Cardiac septum (tissue), 1 donor: Measurements from ENCODE around the gene PTRH1. TPM values are rescaled to one million over a fixed set of nuclear protein-coding genes. Genes with fewer than 3 reads are reported as not detected.

ENCODE experiments used
- DNase-seq: peaks from one replicate; pipeline ENCODE4 v3.0.0-alpha.2; 2020; ENCODE audit warnings: low spot score
- intact Hi-C: fragments of 100-400 bp; cut with DNase I; formaldehyde crosslinking; loops from one replicate; pipeline ENCODE4 v1.14.0; 2022
- total RNA-seq: library from RNA; stranded (reverse); fragmentation: NEBNext Ultra II Directional; extraction: Animal tissue kit (Norgen Biotek cat#: 25700); gene quantifications from one replicate; pipeline ENCODE4 v1.2.1, GENCODE V29; 2021
- donor health status: DM: no; HTN: no; CAD: no.

PTRH1 gene
- total RNA-seq, 1 donor from 2014 or later = 13.4 TPM

DNA sequence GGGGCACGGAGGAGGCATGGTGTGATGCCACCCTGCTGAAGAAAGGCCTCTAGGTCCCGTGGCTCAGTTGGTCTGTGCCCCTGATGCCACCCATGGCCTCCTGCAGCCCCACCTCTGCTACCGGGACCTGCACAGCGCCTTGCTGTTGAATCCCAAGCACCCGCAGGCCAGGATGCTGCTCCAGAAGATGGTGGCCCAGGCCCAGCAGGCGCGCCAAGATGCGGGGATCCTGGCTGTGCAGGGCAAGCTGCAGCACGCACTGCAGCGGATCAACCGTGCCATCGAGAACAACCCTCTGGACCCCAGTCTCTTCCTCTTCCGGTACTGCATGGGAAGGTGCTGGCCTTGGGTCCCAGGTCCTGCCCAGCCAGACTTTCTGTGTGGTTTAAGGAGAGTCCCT is 7.5 kb upstream of the PTRH1 start:
- DNase-seq = no peak
- intact Hi-C loops = no loop called here

DNA sequence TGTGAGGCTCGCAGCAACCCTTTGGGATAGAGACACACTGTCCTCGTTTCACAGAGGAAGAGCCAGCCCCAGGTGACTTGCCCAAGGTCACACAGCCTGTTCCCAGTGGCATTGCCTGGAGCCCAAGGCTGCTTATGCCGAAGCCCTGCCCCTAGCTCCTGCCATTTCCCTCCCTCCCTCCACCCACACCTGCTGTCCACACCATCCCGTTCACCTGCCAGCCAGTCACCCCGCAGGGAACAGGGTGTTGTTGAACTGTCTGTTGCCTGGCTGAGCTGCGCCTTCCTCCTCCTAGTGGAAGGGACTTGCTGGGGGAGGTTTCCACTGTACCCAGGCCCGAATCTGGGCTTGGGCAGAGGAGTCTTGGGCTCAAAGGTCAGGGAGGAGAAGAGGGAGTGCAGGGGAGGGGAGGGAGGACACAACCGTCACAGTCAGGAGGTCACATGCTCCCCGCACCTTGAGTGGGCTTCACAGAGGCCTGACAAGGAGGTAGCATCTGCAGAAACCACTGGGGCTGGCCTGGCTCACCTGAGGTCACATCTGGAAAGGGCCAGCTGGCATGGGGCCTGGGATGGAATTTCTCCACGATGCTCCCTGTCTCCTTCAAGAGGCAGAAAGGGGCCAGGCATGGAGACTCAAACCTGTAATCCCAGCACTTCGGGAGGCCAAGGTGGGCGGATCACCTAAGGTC is 6.7 kb upstream of the PTRH1 start:
- DNase-seq = no peak
- intact Hi-C loops = no loop called here

DNA sequence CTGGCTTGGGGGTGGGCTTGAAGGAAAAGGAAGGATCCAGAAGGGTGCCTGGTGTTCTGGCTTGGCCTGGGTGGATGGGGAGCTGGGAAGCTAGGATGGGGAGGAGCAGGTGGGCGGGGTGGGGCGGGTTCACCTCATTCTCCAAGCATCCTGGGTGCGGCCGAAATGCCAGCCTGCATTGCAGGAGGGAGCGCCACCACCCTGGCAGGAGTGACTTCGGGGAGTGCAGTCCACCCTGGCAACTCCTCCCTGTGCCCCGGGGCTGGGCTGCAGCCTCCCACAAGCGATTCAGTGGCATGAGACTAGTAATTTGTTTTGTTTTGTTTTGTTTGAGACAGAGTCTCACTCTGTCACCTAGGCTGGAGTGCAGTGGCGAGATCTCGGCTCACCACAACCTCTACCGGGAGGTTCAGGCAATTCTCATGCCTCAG is 5.9 kb upstream of the PTRH1 start:
- no peak for DNase-seq

DNA sequence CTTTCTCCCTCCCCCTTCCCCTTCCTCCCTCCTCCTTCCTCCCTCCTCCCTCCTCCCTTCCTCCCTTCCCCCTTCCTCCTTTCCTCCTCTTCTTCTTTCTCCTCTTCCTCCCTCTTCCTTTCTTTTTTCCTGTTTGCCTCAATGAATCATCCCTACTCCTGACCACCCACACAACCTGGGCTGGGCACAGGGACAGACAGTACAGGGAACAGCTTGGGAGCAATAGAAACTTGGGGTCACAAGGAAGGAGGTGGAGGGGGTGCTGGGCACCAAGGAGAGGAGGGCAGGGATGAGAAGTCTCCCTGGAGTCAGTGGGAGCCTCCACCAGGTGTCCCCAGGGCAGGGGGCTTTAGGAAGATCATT is 5.4 kb upstream of the PTRH1 start:
- intact Hi-C loops = no loop called here
- no peak for DNase-seq

More for the DNA sequence above, 5.9 kb upstream of the PTRH1 start:
- intact Hi-C loops = no loop called here

DNA sequence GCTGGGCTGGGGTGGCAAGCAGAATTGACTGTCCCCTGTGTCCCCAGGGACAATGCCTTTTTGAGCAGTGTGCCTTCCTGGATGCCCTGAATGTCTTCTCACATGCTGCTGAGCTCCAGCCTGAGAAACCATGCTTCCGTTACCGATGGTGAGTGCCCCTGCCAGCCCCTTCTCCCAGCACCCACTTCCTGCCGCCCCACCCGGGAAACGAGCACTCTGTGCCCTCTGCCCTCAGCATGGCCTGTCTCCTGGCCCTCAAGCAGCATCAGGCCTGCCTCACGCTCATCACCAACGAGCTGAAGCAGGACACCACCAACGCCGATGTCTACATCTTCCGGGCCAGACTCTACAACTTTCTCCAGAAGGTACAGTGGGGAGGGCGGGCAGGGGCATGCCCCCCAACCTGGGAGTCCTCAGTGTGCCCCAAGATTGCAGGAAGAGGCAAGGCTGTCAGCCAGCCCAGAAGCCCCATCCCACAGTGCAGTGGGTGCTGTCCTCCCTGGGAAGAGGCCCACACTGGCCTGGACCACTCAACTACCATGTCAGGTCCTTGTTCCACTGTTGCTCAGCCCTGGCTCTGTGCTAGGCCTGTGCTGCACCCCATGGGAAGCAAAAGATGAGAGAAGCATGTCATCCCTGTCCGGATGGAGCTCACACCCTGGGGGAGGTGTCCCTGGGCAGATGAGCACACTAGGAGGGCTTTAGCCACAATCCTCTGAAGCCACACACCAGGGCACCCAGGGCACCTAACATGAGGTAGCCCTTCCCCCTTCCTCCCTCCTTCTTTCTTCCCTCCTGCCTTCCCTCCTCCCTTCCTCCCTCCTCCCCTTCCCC is 4.8 kb upstream of the PTRH1 start:
- intact Hi-C loops = no loop called here

DNA sequence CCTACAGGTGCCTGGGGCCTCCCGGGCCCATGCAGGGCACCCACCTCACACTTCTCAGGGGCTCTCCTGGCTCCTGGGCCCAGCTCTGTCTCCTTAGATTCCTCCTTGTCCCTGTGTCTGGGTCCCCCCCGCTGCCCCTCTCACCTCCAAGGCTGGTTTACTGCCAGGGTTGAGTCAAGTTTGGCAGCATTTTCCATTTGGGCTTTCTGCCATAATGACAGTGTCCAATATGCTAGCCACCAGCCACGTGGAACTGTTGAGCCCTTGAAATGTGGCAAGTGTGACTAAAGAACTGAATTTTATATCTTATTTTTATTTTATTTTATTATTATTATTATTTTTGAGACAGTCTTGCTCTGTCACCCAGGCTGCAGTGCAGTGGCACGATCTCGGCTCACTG is 2.3 kb upstream of the PTRH1 start:
- DNase-seq = no peak
- intact Hi-C loops = loop anchor here (5.0 kb wide), 1 partner anchor 105 kb away; the partner anchor contains the start of gene STXBP1

More for the DNA sequence above, 4.8 kb upstream of the PTRH1 start:
- DNase-seq = no peak

- no peak for DNase-seq
- intact Hi-C loops = loop anchor here (5.0 kb wide), 1 partner anchor 104 kb away; the partner anchor contains the start of gene STXBP1
Observed at GRCh38 chr9:127716412-127716811, 949 bp upstream of the PTRH1 start.

GRCh38 chr9:127714951-127715469 is 453 bp downstream of the PTRH1 start:
- intact Hi-C loops = loop anchor here (5.0 kb wide), 1 partner anchor 103 kb away; the partner anchor contains the start of gene STXBP1
- no peak for DNase-seq

GRCh38 chr9:127714020-127714750 is 1.3 kb downstream of the PTRH1 start:
- intact Hi-C loops = no loop called here
- DNase-seq = no peak

DNA sequence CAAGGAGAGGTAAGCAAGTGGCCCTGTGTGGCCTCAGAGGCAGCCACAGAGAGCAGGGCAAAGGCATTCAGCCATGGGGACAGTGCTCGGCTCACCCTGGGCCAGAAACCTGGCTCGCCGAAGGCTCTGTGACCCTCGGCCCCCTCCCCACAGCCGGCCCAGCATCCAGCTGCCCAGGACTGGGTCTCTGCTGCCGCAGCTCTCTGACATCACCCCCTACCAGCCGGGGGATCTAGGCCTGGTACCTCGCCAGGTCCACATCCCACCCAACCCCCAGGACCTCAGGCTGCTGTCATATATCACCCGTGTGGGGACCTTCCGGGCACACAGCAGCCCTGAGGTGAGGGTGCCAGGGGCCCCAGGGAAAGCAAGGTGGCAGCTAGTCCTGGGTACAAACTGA is 2.6 kb downstream of the PTRH1 start:
- no peak for DNase-seq
- intact Hi-C loops = no loop called here

GRCh38 chr9:127712371-127712770 is 3.1 kb downstream of the PTRH1 start:
- intact Hi-C loops = no loop called here
- no peak for DNase-seq

DNA sequence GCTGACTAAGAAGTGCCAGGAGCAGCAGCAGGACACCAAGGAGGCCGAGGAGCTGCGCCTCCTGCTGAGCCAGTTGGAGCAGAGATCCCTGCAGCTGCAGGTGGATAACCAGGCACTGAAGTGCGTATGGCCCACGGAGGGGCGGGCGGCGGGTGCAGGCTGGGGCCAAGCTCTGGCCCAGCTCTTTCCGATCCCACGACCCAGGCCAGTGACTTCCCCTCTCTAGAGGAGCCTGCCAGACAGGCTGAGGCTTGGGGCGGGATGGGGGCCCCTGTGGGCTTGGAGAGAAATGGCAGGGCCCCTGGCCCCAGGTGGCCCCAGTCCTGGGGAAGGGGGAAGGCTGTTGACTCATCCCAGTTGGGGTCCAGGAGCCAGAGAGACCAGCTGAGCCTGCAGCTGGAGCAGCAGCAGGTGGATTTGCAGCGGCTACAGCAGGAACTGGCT is 3.6 kb downstream of the PTRH1 start:
- intact Hi-C loops = no loop called here
- no peak for DNase-seq

GRCh38 chr9:127711226-127711701 is 4.2 kb downstream of the PTRH1 start:
- intact Hi-C loops = no loop called here
- DNase-seq = no peak

DNA sequence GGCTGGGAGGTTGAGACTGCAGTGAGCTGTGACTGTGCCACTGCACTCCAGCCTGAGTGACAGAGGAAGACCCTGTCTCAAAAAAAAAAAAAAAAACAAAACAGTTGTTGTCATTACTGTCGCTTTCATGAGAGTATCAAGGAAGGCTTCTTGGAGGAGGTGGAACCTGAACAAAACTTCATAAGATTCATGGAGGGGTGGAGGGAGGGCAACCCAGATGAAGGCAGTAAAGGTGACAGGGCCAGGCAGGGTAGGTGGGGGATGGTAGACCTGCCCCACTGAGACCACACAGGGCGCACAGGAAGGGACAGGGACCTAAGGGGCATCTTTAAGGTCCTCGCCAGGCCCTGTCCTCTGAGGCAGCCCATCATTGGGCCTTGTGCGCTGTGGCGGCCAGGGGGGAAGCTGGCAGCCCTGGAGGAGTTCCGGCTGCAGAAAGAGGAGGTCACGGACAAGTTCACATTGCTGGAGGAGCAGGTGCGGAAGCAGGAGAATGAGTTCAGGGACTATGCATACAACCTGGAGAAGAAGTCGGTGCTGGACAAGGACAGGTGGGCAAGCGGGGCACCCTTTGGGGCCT is 5.2 kb downstream of the PTRH1 start:
- no peak for DNase-seq
- intact Hi-C loops = no loop called here

- DNase-seq = no peak
- intact Hi-C loops = no loop called here
Observed at GRCh38 chr9:127708952-127709587, 6.4 kb downstream of the PTRH1 start.

DNA sequence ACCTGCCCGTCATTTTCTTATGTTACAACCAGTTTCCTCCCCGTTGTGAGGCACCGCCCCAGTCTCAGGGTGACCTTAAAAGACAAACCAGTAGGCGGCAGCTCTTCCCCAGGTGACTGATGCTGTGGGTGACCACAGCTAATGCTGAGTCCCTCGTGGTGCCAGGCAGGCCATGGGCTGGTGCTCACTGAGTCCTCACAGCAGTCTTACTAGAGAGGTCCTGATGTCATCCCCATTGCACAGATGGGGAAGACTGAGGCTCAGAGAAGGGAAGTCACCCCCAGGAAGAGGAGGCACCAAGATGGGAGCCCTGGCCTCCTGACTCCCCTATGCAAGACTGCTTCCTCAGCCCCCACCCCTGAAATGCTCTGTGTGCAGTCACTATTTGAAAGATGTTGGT is 7.7 kb downstream of the PTRH1 start:
- intact Hi-C loops = no loop called here
- no peak for DNase-seq

GRCh38 chr9:127706836-127707241 is 8.6 kb downstream of the PTRH1 start, which contains the start of gene CFAP157:
Gene CFAP157 (plus strand): TSS chr9:127706988. CDS start chr9:127707032, 44 bp downstream.
- intact Hi-C loops = no loop called here
- DNase-seq = no peak

GRCh38 chr9:127705577-127706379 is 9.7 kb downstream of the PTRH1 start:
- no peak for DNase-seq
- intact Hi-C loops = no loop called here
